ENCODE results near the gene RNF20.
"Not testable (repeated sequence)": the region's sequence is repeated elsewhere in the genome, so short reads cannot be mapped to it uniquely, and the experiment has no call there.

RNF20 gene

DNA sequence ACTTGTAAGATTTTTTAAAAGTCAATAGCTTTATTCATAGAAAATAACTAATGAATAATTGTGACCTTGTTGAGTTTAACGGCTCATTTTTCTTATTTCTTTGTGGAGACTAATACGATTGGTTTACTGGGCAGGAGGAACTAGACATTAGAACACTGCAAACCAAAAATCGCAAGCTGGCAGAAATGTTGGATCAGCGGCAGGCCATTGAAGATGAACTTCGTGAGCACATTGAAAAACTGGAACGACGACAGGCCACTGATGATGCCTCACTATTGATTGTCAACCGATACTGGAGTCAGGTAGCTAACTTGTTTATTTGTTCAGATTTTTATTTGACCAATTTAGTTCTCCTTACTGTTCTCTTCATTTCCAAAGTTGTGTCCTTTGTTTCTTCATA is 6.4 kb downstream of the RNF20 start:
- DNase-seq: no peak

DNA sequence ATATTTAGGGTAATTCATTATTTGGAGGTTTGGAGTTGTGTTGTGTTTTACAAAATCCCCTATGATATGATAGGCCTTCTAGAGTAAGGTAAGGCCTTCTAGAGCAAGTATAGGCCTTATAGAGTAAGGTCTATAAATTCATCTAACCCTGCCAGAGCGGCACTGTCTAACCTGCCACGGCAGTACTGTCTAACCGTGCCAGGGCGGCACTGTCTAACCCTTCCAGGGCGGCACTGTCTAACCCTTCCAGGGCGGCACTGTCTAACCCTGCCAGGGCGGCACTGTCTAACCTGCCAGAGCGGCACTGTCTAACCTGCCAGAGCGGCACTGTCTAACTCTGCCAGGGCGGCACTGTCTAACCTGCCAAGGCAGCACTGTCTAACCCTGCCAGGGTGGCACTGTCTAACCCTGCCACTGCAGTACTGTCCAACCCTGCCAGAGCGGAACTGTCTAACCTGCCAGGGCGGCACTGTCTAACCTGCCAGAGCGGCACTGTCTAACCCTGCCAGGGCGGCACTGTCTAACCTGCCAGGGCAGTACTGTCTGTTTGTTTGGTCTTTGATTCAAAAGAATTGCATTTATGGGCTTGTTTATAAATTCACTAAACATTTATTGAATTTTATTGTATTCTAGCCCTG is 9.6 kb downstream of the RNF20 start:
- no peak for DNase-seq

DNA sequence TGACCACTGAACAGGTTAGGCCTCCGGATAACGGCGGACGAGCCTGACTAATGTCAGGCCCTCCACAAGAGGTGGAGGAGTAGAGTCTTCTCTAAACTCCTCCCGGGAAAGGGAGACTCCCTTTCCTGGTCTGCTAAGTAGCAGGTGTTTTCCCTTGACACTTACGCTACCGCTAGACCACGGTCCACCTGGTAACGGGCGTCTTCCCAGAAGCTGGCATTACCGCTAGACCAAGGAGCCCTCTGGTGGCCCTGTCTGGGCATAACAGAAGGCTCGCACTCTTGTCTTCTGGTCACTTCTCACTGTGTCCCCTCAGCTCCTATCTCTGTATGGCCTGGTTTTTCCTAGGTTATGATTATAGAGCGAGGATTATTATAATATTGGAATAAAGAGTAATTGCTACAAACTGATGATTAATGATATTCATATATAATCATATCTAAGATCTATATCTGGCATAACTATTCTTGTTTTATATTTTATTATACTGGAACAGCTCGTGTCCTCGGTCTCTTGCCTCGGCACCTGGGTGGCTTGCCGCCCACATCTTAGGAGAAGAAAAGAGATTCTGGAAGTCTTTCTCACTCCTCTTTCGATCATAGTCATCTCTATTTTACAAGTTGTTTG is 15.9 kb downstream of the RNF20 start:
- DNase-seq: not testable (repeated sequence)

DNA sequence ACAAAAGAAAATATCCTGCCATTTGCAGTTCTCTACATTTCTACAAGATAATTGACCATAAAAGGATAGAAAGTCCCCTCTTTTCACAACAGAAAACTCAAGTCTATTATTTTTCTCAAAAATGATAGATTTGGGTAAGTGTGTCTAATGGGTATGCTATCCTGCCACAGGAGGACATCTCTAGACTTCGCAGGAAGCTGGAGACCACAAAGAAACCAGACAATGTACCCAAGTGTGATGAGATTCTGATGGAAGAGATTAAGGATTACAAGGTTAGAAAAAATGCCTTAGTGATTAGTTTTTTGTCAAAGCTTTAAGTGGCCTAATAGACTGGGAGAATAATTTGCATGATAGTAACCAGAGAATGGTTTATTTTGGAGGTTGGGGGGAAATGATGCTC is 28.1 kb downstream of the RNF20 start:
- DNase-seq: no peak

DNA sequence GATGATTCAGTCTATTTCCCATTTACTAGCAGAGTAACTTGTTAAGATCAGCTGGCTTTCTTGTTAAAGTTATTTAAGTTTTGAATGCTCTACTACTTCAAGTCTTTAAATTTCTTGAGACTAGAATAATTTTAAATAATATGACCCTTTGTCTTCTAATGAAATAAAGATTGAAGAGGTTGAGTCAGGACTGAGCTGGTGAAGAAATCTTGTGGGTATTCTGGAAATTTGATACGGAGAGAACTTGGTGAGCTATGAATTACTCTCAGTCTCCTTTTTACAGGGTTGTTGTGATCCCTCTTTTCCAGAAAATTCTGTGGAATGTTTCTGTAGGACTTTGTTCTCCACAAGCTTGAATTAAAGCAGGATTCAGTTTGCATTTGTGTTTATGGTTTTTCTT is 29.3 kb downstream of the RNF20 start:
- DNase-seq: no peak

DNA sequence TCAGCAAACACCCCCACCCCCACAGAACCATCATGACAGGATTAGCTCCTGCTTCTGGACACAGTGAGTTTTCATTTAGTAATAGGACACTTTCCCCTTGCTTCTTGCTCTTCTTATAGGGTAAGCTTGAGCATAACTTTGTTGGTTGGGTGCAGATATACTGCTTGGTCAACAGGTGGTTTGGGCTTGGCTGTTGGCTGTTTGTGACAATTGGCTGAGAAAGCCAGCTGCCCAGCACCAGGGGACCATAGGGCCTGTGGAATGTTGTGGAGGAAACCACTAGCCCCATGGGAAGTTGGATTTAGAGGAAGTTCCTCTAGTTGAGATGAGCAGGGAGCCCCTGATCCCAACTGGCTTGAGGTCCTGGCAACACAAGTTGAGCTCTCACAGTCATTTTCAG is 30.6 kb downstream of the RNF20 start:
- no peak for DNase-seq

DNA sequence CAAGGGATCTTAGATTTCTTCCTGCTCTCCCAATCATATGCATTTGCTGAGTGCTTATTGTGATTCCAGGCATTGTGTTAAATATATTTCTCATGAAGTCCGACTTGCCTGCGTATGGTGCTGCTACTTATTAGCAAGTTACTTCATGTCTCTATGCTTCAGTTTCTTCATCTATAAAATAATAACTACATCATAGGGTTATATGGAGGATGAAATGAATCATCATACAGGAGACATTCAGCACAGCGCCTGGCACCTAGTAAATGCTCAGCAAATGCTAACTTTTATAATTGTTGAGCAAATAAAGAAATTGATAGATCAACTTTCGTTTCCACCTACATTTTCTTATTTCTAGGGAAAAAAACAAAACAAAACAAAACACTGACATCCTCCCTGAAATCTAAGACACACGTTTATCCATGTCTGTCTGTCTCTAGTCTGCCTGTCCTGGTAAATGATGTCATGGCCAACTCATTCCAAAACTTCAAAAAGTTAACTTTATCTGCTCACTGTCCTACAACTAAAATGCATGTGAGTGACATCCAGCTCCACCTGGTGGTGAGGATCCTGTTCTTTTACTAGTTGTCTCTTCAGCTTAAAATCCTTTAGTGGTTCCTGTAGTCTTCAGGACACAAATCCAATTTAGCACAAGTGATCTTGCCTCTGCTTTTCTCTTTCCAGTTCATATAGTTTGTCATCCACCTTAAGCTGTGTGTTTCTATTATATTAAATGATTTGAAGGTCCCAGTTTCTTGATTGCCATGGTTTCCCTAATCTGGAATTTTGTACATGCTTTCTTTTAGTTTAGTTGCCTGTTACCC is 33.5 kb downstream of the RNF20 start:
- peak; percentile 84 for DNase-seq

DNA sequence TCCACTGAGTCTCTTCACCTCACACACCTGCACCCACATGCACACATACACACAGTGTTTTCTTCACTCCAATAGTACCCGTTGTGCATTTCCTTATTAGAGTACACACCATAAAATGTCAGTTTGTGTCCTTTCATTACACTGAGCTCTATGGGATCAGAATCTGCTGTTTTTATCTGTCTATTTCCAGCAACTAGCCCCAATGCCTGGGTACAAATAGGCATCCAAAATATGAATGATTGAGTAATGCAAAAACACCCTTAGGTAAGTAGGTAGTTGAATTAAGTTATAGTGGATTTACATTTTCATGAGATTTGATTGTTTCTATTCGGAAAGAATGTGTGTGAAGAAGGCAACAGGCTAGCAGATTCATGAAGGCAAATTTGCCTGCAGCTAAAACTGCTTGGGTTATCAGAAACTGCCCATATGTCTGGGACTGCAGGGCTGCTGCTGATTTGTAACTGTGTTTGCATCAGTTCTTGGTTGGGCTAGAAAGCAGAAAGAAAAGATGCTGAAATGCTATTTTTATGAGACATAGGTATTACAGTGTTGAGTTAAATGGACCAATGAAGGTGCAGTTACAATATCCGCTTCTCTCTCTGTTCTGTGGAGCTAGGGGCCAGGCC is 34.2 kb downstream of the RNF20 start:
- DNase-seq: peak; percentile 60

DNA sequence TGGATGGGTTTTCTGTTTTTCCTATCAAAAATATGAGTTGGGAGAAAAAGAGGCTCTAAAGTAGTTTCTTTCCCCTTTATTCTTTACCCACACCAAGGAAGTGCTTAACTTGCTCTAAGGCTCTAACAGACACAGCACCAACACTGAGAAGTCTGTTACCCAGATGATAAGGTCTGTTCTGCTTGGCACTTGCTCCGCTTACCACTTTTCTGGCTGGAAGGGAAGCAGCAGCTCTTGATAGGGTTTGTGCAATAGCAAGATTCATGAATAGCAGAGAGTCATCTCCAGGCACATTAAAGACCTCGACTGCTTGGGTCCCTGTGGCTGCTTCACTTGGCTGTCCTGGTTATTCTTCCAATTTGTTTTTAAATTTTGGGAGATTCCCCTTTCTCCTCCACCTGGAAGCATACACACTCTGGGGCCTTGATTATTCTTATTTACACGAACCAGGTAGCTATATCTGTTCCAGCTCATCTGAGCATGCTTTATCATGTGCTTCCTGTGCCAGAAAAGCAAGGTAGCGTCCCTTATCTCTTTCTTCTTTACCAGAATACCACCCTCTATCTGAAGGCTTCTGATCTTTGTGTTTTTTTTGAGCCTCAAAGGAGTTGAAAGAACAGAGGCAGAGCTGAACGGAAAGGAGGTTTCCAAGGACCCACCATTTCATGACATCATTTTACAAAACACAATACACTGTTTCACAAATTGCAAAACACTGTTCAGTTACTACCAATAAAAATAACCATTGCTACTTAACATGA is 36.3 kb downstream of the RNF20 start:
- DNase-seq: peak; percentile 97

DNA sequence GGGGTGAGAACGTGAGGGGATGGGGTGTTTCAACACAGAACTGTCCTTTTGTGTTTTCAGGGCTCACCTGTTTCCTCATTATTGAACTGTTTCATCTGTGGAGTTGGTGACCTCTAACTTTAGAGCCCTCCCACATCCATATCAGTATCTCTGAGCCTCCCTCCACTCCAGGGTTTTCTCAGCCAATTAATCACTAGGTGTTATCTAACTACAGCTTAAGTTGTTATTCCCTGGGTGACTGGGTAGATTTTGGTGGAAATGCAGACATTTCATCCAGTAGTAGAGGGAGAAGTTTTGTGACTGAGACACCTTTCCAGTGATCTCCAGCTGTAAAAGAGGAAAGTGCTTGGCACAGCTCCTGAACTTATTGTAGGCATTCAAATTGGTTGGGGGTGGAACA is 37.5 kb downstream of the RNF20 start:
- DNase-seq: peak; percentile 76

DNA sequence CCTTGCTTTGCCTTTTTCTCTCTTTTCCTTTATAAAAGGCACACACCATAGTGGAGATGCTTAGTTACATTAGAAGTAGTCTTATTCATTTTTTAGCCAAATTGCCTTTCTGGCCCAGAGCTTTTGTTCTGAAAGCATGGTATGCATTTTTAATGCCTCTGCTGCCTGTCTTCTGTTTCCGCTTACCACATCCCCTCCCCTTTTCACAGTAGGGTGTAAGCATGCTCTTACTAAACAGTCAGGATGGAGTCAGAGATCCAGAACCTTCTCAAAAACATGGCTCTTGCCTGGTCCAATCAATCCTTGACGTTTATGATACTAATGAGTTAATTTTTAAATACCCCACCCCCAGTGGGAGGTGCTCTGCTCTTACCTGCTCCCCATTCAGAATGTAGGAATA is 38.7 kb downstream of the RNF20 start:
- DNase-seq: no peak

DNA sequence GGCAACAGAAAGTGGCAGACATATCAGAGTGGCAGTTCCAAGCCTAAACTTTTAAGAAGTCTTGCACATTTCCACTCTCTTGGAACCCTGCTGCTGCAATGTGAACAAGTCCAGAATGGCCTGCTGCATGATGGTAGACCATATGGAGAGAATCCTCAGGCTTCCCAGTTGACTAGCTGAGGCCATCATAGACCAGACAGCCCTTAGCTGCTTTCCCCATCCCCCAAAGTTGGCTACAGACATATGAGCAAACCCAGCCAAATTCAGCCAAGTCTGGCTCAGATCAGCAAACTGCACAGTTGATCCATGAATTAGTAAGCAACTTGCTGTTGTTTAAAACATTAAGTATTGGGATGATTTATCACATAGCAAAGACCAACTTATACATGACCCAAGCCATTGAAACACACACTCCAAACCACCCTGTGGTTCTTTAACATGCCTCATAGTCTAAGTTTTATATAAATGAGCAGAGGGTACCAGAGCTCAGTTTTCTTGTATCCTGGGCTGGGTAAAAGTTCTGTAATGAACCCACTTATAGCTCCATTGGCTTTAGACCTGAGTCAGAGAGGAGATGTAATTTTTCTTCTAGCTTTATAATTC is 41.2 kb downstream of the RNF20 start:
- DNase-seq: no peak

DNA sequence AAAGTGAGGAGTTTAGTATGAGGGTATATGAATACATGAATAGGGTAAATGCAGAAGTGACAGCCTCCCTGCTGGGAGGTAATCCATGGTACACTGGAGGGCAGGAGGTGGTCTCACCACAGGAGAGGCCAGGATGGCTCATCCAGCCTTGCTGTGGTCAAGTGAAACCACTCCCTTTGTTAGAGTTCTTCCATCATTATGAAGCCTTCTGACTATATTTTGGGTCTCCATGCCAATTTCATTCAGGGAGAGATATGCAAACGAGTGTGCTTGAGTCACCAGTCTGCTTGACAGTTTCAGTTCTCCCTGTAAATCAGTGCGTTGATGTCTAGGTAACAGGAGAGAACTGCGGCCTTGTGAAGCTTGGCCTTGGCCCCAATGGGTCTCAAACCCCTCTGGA is 44.7 kb downstream of the RNF20 start:
- DNase-seq: no peak

DNA sequence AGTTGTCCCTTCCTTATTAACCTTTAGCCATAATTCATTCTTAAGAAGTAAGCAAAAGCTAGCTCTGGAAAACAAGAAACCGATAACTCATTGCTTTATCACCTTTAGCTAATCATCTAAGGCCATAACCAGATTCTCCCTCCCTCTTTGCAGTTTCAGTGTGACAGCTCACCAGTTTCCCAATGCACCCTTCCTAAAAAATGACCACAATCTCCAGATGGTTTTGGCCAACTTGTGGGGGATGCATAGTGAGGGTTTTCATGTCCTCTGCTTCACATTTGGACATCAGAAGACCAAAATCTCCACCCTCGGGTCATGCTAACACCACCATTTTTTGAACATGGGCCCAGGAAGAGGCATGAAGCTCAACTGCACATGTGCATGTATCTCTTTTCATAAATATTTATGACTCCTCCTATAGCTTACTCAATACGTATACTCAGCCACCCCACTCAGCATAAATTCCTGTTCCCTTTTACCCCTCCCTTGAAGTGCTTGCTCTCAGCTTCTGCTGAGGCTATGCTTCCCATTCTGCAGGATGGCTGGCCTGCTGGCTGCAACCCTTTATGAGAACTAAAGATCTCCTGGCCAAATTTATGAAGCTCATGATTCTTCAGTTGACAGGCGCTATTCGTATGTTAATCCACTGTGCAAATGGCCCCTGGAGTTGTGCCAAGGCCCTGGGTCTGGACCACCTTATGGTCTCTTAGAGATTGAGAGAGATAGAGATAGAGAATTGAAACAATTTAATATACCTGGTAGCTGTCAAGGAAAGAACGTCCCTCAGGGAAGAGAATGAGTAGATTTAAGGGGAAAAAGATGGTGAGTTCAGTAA is 46.3 kb downstream of the RNF20 start:
- DNase-seq: no peak

DNA sequence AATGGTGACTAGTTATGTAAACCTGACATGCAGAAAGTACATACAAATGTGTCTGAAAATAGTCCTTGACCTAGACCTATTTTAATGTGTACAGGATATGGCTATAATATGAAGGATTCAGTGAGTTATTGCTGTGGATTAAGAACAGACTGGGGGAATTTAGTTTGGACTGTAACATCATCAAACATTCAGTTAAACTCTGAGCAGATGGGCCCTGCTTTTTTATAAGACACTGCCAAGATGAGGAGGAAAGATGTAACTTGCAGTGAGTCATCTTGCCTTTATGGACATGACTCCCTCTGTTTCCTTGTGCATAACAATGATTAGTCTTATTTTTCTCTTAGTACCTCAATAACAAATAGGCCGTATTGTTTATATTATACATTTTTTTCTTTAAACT is 48.9 kb downstream of the RNF20 start:
- no peak for DNase-seq

DNA sequence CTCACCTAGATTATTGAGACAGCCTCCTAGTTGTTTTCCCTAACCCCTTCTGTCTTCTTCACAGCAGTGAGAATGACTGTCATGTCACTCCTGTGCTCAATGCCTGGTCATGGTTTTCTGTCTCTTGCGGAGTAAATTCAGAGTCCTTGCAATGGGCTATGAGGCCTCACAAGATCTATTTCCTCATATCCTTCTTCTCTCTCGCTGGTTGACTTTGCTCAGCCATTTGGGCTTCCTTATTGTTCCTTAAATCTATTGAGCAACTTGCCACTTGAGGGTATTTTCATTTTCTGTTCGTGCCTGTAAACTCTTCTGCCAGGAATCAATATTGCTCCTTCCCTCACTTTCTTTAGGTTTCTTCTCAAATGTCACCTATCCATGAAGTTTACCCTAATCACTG is 52.1 kb downstream of the RNF20 start:
- DNase-seq: no peak

DNA sequence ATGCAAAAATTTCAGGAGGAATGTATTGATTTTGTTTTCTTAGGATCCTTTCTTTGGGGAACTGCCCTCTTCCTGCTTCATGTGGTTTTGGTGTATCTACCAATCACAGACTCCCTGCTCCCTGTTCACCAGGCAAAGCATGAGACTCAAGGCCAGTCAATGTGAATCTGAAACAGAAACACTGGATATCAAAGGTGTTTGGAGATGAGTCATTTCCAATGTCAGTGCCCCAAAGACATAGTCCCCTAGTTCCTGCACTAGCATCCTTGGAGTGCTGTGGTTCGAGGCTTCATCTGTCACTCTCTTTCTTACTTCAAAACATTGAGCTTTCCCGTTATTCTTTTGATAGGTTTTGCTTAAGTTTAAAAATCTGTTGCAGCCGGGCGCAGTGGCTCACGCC is 53.0 kb downstream of the RNF20 start:
- DNase-seq: no peak

DNA sequence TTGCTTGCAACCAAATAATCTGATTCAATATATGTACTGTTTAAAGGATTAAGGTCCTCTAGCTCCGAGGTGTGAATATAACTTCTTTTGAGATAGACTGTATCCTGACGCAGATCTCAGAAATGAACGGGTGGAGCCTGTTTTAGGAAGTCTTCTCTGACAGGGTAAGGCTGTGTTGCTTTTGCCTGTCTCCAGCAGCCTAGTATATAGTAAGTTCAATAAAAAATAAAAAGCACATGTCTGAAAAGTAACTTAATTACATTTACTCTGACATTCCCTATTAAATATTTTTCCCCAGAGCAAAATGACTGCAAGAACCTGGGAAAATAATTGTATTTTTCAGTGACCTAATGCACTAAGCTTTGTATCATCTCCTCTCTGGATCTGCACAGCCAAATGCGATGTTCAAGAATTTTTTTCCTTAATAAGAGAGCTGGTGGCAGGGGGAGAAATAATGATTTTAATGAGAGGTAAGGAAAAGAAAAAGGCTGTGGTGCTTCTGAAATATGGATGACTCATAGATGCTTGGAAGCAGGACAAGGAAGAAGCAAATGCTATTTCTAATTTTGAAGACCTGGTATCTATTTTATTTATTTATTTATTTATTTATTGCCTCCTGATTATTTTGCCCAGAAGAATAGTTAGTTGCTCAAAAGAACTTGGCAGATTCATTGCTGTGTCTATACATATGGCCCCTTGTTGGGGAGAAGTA is 53.8 kb downstream of the RNF20 start:
- DNase-seq: no peak

DNA sequence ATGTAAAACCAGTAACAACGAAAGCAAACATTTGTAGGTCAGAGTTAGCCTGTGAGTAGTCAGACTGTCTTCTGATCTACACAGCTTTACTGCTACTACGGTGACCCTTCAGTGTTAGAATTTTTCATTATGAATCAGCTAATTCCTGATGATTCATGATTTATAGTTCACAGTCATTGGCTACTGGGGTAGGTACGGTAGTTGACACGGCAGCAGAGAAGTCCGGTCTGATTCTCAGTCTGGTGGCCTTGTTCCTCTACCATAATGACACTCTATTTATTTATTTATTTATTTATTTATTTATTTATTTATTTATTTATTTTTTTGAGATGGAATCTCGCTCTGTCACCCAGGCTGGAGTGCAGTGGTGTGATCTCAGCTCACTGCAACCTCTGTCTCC is 56.4 kb downstream of the RNF20 start:
- DNase-seq: not testable (repeated sequence)

DNA sequence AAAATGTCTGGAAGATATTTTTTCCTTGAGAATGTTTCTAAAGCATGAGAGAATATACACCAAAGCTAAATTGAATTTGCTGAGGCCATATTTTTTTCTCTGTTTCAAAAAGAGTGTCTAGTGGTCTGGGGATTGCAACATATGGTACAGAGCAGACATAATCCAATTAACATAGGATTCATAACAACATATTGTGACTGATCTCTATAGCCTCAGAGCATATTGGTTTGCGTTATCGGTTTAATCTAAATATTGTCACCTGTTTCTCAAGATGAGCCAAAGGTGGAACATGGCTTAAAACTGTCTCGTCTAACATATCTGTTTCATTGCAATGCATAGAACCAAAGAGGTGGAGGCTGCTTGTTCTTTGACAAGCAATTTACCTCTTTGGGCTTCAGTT is 57.2 kb downstream of the RNF20 start:
- DNase-seq: no peak

All from hematopoietic multipotent progenitor cell treated with erythropoietin and hydrocortisone succinate and interleukin-3 and kit ligand, for 8 days (in vitro differentiated cells).